GM20431 (cell line): ENCODE measurements around the gene SYNDIG1.

Experiments used
- in situ Hi-C: fragments of 300-500 bp; cut with MseI, MboI; formaldehyde crosslinking; loops from one replicate; pipeline ENCODE4 v1.15.0; 2020; ENCODE audit warnings: low sequenced_read_pairs; ENCODE audit not compliant: unreplicated experiment

Gene SYNDIG1

DNA sequence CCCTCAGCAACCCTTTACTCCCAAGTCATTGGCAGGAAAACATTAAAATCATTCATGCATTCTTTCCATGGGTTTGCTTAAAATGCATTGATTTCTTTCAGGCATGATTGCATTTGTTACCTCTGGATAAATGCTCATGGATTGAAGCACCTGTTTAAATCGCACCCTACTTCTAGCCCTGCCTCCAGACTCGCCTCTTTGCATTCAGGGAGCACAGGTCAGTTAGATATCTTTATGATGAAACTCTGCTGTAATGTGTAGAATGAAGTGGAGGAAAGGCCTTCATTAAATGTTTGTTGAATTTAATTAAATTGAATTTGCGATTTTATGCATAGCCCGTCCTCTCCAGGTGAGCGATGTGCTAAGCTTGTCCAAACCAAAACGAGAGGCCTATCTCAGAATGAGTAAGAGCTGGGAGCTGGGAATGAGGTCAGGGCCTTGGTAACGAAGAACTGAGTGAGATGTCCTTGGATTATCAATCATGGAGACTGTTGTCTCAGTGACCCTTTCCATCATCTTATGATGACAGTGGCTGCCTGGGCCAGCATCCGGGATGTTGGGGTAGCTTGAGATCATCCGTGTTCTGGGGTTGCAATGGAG lies 210.1 kb downstream of the SYNDIG1 start:
- in situ Hi-C loops, result no loop called here

- in situ Hi-C loops, result no loop called here
Measured at GRCh38 chr20:24681634-24682495, 212.4 kb downstream of the SYNDIG1 start.

DNA sequence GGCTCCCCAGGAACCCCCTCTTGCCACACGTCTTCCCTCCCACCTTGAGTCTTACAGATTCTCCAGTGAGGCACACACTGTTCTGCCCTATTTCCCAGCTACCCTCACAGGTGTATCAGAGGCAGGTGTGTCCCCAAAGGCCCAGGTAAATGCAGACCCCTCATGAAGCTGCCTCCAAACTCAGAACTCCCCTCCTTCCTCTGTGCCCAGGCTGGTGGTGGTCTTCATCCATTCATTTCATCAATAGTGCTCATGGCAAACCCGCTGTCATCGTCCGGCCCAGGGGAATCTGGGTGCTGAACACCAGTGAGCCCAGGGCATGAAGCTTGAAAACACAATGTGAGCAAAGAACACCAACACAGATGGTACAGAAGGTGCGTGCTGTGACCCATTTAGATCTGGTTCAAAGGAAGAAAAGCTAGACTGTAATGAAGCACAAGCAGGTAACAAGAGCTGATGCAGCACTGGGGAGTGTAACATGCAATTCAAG lies 213.1 kb downstream of the SYNDIG1 start:
- in situ Hi-C loops, result no loop called here

GRCh38 chr20:24683676-24684075 lies 214.2 kb downstream of the SYNDIG1 start:
- in situ Hi-C loops, result no loop called here

GRCh38 chr20:24684421-24684871 lies 215.0 kb downstream of the SYNDIG1 start:
- in situ Hi-C loops, result no loop called here

DNA sequence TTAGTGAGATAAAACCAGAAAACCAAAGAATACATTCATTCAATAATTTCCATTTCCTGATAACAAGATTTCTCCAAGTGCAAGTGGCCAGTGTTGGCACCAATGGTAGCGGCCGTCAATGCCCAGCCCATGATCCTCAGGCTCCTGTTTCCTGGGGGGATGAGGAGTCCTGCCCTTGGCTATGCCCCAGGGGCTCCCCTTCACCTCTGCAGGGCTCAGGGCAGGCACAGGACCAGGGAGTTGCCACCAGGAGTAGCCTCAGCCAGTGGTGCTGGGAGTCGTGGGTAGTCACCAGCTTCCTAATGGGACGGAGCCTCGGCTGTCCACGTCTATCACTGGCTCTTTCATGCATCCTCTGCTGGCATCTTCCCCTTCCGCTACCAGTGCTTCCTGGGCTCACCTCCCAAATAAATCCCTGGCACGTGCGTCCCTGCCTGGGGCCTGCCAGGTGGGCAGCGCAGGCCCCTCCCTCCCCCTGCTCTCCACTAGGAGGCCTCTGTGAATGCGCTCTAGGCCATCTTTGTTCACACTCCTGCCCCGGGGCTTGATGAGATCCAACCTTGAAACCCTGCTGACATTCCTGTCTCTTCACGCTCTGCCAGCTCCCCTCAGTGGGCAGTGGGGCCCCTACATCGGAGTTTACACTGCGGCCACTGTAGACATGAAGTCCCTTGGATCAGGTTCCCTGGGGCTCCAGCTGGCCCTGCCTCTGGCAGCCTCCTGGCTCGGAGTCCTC lies 215.7 kb downstream of the SYNDIG1 start:
- in situ Hi-C loops, result no loop called here

- in situ Hi-C loops, result no loop called here
Measured at GRCh38 chr20:24685736-24686135, 216.3 kb downstream of the SYNDIG1 start.

GRCh38 chr20:24686156-24686555 lies 216.7 kb downstream of the SYNDIG1 start:
- in situ Hi-C loops, result no loop called here

GRCh38 chr20:24690408-24690807 lies 221.0 kb downstream of the SYNDIG1 start:
- in situ Hi-C loops, result no loop called here

DNA sequence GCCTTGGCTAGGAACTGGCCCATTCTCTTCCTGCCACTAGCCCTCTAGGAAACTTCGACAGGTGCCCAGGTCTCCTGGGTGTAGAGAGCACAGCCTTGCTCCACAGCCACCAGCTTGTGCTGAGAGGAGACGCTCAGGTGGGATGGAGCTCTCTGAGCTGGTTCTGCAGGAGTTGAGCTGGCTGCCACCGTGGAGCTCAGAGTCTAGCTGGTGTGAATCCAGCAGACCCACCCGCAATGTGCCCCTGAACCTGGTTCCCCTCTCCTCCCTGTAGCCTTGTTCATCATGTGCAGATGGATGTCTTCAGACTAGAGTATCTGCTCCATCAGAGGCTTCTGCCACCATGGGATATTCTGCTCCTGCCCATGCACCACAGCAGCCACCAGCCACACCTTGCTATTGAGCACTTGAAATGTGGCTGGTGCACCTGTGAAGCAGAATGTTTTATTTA lies 222.5 kb downstream of the SYNDIG1 start:
- in situ Hi-C loops, result no loop called here

DNA sequence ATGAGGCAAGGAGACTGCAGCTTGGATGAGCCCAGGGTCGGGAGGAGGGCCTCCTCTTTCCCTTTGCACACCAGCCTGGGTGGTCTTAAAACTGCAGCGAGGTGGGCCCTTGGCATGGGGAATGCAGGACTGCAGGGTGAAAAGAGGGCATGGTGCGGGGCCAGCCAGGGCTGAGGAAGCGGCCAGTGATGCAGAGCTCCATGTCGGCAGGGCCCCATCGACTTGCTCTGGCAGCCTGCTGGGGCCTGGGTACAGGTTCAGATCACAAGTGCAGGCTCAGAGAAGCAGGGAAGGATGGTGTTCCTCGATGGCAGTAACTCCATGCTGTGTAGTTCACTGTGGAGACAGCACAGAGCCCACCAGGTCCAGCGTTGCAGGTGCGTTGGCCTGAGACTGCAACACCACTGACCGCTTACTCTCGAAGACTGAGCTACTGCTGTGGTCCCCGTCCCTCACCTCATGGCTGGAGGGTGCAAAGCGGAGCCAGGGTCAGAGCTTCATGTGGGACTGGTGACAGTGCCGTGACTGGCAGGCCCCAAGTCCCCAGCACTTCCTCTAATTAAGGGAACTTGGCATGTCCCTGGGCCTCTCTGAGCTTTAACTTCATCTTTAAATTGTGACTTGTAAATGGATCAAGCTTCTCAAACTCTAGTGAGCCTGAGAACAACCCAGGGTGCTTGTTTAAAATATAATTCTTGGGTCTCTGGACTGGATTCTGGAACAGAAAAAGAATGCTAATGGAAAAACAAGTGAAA lies 223.2 kb downstream of the SYNDIG1 start:
- in situ Hi-C loops, result no loop called here

DNA sequence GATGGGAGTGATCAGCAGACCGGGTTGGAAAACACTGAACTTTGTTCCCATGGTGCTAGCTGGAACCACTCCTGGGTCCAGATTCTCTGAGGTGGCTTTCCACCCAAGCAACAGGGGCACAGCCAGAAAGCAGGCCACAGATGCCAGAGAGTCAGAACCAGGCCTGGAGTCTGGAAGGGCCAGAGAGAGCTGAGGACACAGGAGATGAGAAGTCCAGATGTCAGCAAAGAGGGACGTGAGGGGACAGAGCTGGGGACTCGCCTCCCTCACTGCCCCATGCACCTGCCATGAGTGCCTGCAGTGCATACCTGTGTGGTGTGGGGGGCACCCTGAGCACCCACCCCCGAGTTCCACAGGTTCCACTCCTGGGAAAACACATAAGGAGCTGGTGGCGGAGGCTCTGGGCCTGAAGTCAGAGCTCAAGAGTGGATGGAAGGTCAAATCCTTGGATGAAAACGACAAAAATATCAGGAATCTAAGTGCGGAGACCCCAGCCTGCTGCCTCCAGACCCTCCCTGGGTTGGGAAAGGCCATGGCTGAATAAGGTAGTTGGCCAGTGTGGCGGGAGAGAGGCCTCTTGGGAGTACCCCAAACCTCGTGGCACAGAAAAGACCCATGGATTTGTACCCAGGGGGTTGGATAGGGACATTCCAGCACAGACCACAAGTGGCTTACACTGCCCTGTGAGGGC lies 224.2 kb downstream of the SYNDIG1 start:
- in situ Hi-C loops, result no loop called here

DNA sequence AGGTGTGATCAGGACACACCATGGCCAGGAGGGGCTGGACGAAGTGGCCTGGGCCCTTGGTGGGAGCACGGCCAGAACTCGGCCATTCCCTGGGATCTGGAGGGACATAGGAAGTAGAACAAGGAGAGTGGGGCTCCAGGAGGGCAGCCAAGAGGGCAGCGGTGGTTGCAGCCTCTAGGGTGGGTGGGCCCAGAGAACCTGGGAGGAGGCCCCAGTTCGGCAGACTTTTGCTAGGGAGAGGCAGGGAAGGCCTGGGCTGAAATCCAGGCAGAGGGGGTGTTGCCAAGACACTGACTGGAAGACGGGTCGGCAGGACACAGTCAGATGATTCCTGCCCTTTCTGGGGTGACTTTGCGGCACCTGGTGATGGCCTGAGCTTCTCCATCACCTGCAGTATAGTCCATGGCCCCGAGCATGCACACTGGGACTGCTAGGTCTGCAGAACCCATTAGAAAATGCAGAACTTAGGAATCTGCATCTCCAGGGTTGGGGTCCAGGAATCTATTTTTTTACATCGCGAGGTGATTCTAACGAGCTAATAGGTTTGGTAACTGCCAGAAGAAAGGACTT lies 224.8 kb downstream of the SYNDIG1 start:
- in situ Hi-C loops, result no loop called here

GRCh38 chr20:24694727-24695528 lies 225.5 kb downstream of the SYNDIG1 start:
- in situ Hi-C loops, result no loop called here

DNA sequence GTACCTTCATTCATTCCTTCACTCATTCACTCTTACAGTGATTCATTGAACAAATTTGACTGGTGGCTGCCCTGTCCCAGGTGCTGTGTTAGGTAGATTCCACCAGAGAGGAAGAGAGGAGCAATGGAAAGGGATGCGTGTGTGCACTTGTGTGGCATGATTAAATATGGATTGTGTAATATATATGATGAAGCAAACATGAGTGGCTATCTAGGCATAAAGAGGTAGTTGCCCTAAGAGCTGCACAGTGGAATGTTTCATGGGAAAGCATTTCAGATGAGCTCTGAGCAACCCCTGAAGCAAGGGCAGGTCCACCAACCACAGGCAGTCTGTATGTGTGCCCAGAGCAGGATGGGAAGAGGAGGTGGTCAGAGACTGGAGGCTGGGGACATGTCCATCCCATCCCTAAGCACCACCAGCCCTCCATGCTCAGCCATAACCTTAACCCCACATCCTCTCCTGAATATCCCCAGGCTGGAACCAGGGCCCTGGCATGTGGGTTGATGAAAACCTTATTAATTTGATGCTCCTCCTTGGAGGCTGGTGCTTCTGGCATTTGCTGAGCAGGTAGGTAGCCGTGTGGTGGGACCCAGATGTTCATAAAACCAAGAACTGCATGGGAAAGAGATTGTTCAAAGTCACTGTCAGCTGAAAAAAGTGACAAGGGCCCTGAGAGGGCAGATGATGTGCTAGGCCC lies 226.2 kb downstream of the SYNDIG1 start:
- in situ Hi-C loops, result no loop called here

- in situ Hi-C loops, result no loop called here
Measured at GRCh38 chr20:24696396-24696795, 227.0 kb downstream of the SYNDIG1 start.

DNA sequence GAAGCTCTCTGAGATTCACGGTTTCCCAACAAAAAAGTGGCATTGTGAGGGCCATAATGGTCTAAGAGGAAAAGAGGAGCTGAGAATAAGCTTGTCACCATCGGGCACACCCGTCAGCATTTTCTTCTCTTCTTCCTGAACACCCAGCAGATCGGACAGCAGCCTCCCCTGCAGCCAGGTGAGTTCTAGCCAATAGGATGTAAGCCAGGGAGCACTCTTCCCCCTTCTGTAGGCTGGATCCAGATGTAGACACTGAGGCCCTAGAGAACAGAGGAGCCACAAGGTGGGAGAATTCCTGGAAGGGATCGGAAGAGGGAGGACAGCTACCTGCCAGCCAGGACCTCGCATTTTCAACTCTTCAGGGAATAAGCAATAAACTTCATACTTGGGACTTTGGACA lies 228.0 kb downstream of the SYNDIG1 start:
- in situ Hi-C loops, result no loop called here

DNA sequence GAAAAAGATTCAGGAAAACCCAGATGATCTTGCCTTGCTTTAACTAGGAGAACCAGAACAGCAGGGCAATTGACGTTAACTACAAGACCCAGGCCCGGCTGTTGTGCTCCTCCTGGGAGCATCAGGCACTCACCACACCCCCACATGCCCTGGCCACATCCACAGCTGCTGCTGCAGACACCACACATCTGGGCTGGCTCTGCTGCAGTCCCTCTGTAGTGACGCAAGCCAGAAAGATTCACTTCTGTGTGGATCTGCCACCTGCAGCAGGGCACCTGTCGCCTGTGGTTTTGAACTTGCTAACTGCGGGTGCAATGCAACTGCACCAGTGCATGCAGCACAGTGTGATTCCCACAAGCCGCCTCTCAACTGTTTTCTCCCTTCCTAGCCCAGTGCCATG lies 228.8 kb downstream of the SYNDIG1 start:
- in situ Hi-C loops, result no loop called here
